NT2/D1 (cell line): ENCODE results near the gene NIPBL.

ENCODE experiments used
- SUZ12 ChIP-seq: IDR thresholded peaks from 2 replicates; pipeline ENCODE4 v1.6.1; 2011; ENCODE audit not compliant: insufficient read length, insufficient read depth; ENCODE audit errors: extremely low read depth
- YY1 ChIP-seq: IDR thresholded peaks from 2 replicates; pipeline ENCODE4 v1.6.1; 2011; ENCODE audit not compliant: insufficient read length, insufficient read depth
- ZNF274 ChIP-seq: IDR thresholded peaks from 2 replicates; pipeline ENCODE4 v1.6.1; 2011; ENCODE audit warnings: mild to moderate bottlenecking, low read depth, low read length

DNA sequence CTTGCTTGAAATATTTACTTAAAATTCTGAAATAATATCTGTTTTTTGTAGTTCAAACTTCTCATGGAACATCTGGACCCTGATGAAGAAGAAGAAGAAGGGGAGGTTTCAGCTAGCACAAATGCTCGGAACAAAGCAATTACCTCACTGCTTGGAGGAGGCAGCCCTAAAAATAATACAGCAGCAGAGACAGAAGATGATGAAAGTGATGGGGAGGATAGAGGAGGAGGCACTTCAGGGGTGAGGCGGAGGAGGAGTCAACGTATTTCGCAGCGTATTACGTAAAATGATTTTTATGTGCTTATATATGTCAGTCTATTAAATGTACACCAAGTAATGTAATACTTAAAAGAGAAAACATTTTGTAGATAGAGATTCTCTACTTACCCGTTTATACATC lies 187.2 kb downstream of the NIPBL start:
- TF ChIP-seq SUZ12 = no peak
- TF ChIP-seq YY1 = no peak
- TF ChIP-seq ZNF274 = no peak
